Testis (tissue), 2 donors: ENCODE data around the gene YOD1.

Source experiments
- CTCF ChIP-seq, 3 experiments: fragments of 450-650 bp in 2 of 3; fragments of 200-600 bp in 1 of 3; sonication (generic) in 1 of 3; IDR thresholded peaks; one replicate each; pipeline ENCODE4 v1.5.1; 2016 to 2019; ENCODE audit warnings: antibody characterized with exemption in 3 of 3, mild to moderate bottlenecking in 2 of 3, moderate library complexity in 1 of 3
- POLR2A ChIP-seq: fragments of 450-650 bp; IDR thresholded peaks from one replicate; pipeline ENCODE4 v1.6.1; 2017; ENCODE audit warnings: antibody characterized with exemption, mild to moderate bottlenecking, moderate library complexity

GRCh38 chr1:207017615-207018559 is 33.1 kb downstream of the YOD1 start:
- TF ChIP-seq CTCF (IDR thresholded peaks at IDR 0.05) (no peak), POLR2A (no peak)
